Stomach (tissue), 9 donors: Measurements from ENCODE around the gene FAM20C. TPM values are rescaled to one million over a fixed set of nuclear protein-coding genes. Genes with fewer than 3 reads are reported as not detected.

Experiments
- DNase-seq, 2 donors: peaks; one replicate each; pipeline versions ENCODE4 v3.0.0 to v3.0.0-alpha.2; 2013 to 2019
- H3K27ac ChIP-seq, 5 donors: fragments of 200-600 bp in 4 of 5; sonication (generic) in 4 of 5; one replicate each; pipeline ENCODE4 v1.5.1; 2013 to 2019; ENCODE audit warnings: mild to moderate bottlenecking in 1 of 5, moderate library complexity in 1 of 5
- H3K27me3 ChIP-seq, 3 donors: fragments of 200-600 bp; sonication (generic); one replicate each; pipeline ENCODE4 v1.5.1; 2017 to 2019; ENCODE audit warnings: mixed run types in 1 of 3
- H3K36me3 ChIP-seq, 4 donors: fragments of 200-600 bp; sonication (generic); 1 replicate in 3 of 4; 2 replicates in 1 of 4; pipeline ENCODE4 v1.5.1; 2016 to 2019
- H3K4me1 ChIP-seq, 4 donors: fragments of 200-600 bp; sonication (generic); one replicate each; pipeline ENCODE4 v1.5.1; 2016 to 2019
- H3K4me3 ChIP-seq, 4 donors: fragments of 200-600 bp; sonication (generic) in 3 of 4; one replicate each; pipeline ENCODE4 v1.5.1; 2016 to 2019; ENCODE audit warnings: mild to moderate bottlenecking in 1 of 4
- H3K9me3 ChIP-seq, 4 donors: fragments of 200-600 bp; sonication (generic); one replicate each; pipeline ENCODE4 v1.5.1; 2016 to 2019
- CTCF ChIP-seq, 7 experiments: fragments of 450-650 bp in 4 of 7; fragments of 200-600 bp in 3 of 7; sonication (generic) in 3 of 7; IDR thresholded peaks; one replicate each; pipeline ENCODE4 v1.5.1; 2016 to 2019; ENCODE audit warnings: antibody characterized with exemption in 7 of 7, control low read depth in 2 of 7, mild to moderate bottlenecking in 1 of 7
- EP300 ChIP-seq: sonication (generic); formaldehyde crosslinking; IDR thresholded peaks from one replicate; pipeline ENCODE4 v1.6.1; 2017; ENCODE audit warnings: antibody characterized with exemption
- POLR2A ChIP-seq, 4 donors: fragments of 450-650 bp; IDR thresholded peaks; one replicate each; pipeline ENCODE4 v1.6.1; 2016; ENCODE audit warnings: antibody characterized with exemption in 4 of 4, control low read depth in 2 of 4, mild to moderate bottlenecking in 1 of 4, moderate library complexity in 1 of 4
- POLR2AphosphoS5 ChIP-seq, 3 donors: sonication (generic); formaldehyde crosslinking; IDR thresholded peaks; one replicate each; pipeline ENCODE4 v1.6.1; 2016; ENCODE audit warnings: antibody characterized with exemption in 3 of 3
- WGBS, 5 donors: extraction: QIAGEN DNeasy Blood & Tissue Kit in 3 of 5; methylation state at CpG; one replicate each; pipeline versions ENCODE4 v1.1.5 to v1.1.7; 2013 to 2018; 5-methylcytosine and 5-hydroxymethylcytosine counted together
- intact Hi-C: fragments of 100-400 bp; cut with DNase I; formaldehyde crosslinking; loops from one replicate; pipeline ENCODE4 v1.15.1; 2023; ENCODE audit warnings: low total_unique reads
- polyA plus RNA-seq, 3 donors: library from polyadenylated mRNA; stranded (reverse); fragments of 200-250 nt; gene quantifications; one replicate each; pipeline ENCODE4 v1.2.3, GENCODE V29; 2013
- total RNA-seq, 5 donors: library from RNA; depleted of rRNA; stranded (reverse); fragments of >200 nt; gene quantifications; one replicate each; pipeline versions ENCODE4 v1.1.0 to v1.2.3, GENCODE V29; 2014 to 2016
- donor health status: healthy with polysubstance abuse.
- donor health status: Bipolar disorder and iron deficiency.
- donor health status: healthy.

FAM20C gene
- total and polyA plus RNA-seq, 8 donors: 19.1 to 89.8 (median 34.5) TPM

- H3K4me3 ChIP-seq: no peak overlapping the region
- DNase-seq: no peak
- intact Hi-C loops: no loop called here
- TF ChIP-seq CTCF (IDR thresholded peaks at IDR 0.05) (no peak), EP300 (no peak), POLR2A (IDR thresholded peaks at IDR 0.05) (no peak), POLR2AphosphoS5 (IDR thresholded peaks at IDR 0.05) (no peak)
- no peaks in the 10 kb centered on the region for H3K9me3 ChIP-seq
- peaks cover 34 to 52% (median 46%) of the 10 kb centered on the region in 4 donors for H3K4me1 ChIP-seq
- no peaks in the 10 kb centered on the region for H3K27me3 ChIP-seq
- no peak overlapping the region for H3K27ac ChIP-seq
- 79 to 91% (median 88%) methylated on average over 10 to 29 of the region's 29 CpGs for WGBS, 5 donors
- H3K36me3 ChIP-seq: peaks cover 5 to 46% (median 26%) of the 10 kb centered on the region in 4 donors
These were observed 31.5 kb downstream of the FAM20C start for GRCh38 chr7:223861-224260.

- Histone ChIP-seq H3K27me3 (no peaks in the 10 kb centered on the region), H3K4me3 (no peak overlapping the region), H3K27ac (peak overlapping the region in 4 of 5 donors; percentile 39 to 95 (median 68)), H3K4me1 (peaks cover 18 to 53% (median 44%) of the 10 kb centered on the region in 4 donors), H3K9me3 (no peaks in the 10 kb centered on the region), H3K36me3 (peaks cover 5 to 44% (median 23%) of the 10 kb centered on the region in 4 donors)
- peak in 1 of 3 donors; percentile 43 for TF ChIP-seq POLR2AphosphoS5 (IDR thresholded peaks at IDR 0.05)
- no peak for TF ChIP-seq EP300
- peak; percentile 48 to 74 for DNase-seq
- intact Hi-C loops: no loop called here
- 64 to 77% (median 72%) methylated on average over 15 to 23 of the region's 23 CpGs for WGBS, 5 donors
These were observed 34.0 kb downstream of the FAM20C start for GRCh38 chr7:226281-226895.

GRCh38 chr7:227926-228325, 35.6 kb downstream of the FAM20C start:
- peaks cover 5 to 44% (median 25%) of the 10 kb centered on the region in 4 donors for H3K36me3 ChIP-seq
- no peaks in the 10 kb centered on the region for H3K27me3 ChIP-seq
- peak overlapping the region in 4 of 5 donors; percentile 81 to 95 (median 92) for H3K27ac ChIP-seq
- peaks cover 28 to 60% (median 50%) of the 10 kb centered on the region in 4 donors for H3K4me1 ChIP-seq
- 88 to 96% (median 91%) methylated on average over 16 of the region's 16 CpGs for WGBS, 5 donors
- no peak for DNase-seq
- TF ChIP-seq CTCF (IDR thresholded peaks at IDR 0.05) (no peak), POLR2A (IDR thresholded peaks at IDR 0.05) (no peak), EP300 (no peak), POLR2AphosphoS5 (IDR thresholded peaks at IDR 0.05) (no peak)
- no peak overlapping the region for H3K4me3 ChIP-seq
- intact Hi-C loops: no loop called here
- no peaks in the 10 kb centered on the region for H3K9me3 ChIP-seq

- no peaks in the 10 kb centered on the region for H3K9me3 ChIP-seq
- peaks cover 35 to 67% (median 56%) of the 10 kb centered on the region in 4 donors for H3K4me1 ChIP-seq
- no peak for TF ChIP-seq POLR2AphosphoS5 (IDR thresholded peaks at IDR 0.05)
- no peak for TF ChIP-seq EP300
- no peak for TF ChIP-seq POLR2A (IDR thresholded peaks at IDR 0.05)
- no peak for TF ChIP-seq CTCF (IDR thresholded peaks at IDR 0.05)
- H3K27ac ChIP-seq: peak overlapping the region; percentile 16 to 95 (median 91)
- no peak for DNase-seq
- H3K27me3 ChIP-seq: no peaks in the 10 kb centered on the region
- no peak overlapping the region for H3K4me3 ChIP-seq
- peaks cover 5 to 38% (median 24%) of the 10 kb centered on the region in 4 donors for H3K36me3 ChIP-seq
- WGBS, 5 donors: 55 to 84% (median 83%) methylated on average over 5 to 12 of the region's 12 CpGs
- intact Hi-C loops: no loop called here
These were observed 36.2 kb downstream of the FAM20C start for GRCh38 chr7:228610-229009.
